Measurements from ENCODE around the gene VASP.

DNA sequence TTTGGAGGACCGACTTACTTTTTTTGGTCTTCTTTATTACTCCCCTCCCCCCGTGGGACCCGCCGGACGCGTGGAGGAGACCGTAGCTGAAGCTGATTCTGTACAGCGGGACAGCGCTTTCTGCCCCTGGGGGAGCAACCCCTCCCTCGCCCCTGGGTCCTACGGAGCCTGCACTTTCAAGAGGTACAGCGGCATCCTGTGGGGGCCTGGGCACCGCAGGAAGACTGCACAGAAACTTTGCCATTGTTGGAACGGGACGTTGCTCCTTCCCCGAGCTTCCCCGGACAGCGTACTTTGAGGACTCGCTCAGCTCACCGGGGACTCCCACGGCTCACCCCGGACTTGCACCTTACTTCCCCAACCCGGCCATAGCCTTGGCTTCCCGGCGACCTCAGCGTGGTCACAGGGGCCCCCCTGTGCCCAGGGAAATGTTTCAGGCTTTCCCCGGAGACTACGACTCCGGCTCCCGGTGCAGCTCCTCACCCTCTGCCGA is 39.1 kb upstream of the VASP start:
- TF ChIP-seq, protein P1, sequence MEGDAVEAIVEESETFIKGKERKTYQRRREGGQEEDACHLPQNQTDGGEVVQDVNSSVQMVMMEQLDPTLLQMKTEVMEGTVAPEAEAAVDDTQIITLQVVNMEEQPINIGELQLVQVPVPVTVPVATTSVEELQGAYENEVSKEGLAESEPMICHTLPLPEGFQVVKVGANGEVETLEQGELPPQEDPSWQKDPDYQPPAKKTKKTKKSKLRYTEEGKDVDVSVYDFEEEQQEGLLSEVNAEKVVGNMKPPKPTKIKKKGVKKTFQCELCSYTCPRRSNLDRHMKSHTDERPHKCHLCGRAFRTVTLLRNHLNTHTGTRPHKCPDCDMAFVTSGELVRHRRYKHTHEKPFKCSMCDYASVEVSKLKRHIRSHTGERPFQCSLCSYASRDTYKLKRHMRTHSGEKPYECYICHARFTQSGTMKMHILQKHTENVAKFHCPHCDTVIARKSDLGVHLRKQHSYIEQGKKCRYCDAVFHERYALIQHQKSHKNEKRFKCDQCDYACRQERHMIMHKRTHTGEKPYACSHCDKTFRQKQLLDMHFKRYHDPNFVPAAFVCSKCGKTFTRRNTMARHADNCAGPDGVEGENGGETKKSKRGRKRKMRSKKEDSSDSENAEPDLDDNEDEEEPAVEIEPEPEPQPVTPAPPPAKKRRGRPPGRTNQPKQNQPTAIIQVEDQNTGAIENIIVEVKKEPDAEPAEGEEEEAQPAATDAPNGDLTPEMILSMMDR (IDR thresholded peaks at IDR 0.05): peak in 2 of 6 experiments; percentile 3 to 19
- no peak for TF ChIP-seq POLR2A (IDR thresholded peaks at IDR 0.05)
